HepG2 (cell line): ENCODE results near the gene QDPR. TPM values are rescaled to one million over a fixed set of nuclear protein-coding genes. Genes with fewer than 3 reads are reported as not detected.
A peak's percentile ranks its signal among the peaks of the same experiment; 100 is the strongest.

Experiments used
- CENPT ChIP-seq: sonication (generic); formaldehyde crosslinking; IDR thresholded peaks from 2 replicates; pipeline ENCODE4 v1.8.0; 2022; ENCODE audit warnings: low read depth, mild to moderate bottlenecking, moderate library complexity, missing genetic modification reagents
- DPF2 ChIP-seq: sonication (generic); formaldehyde crosslinking; IDR thresholded peaks from 2 replicates; pipeline ENCODE4 v1.4.0; 2020; ENCODE audit warnings: mild to moderate bottlenecking, low read depth, missing genetic modification reagents, borderline replicate concordance
- KAT2B ChIP-seq: fragments of 150-350 bp; IDR thresholded peaks from 2 replicates; pipeline ENCODE4 v1.6.1; 2014; ENCODE audit warnings: low read depth, low read length, borderline replicate concordance
- LRRFIP1 ChIP-seq: sonication (generic); formaldehyde crosslinking; conservative IDR thresholded peaks from 2 replicates; pipeline ENCODE4 v1.4.0; 2020; ENCODE audit warnings: missing genetic modification reagents
- NCOA5 ChIP-seq: sonication (generic); formaldehyde crosslinking; IDR thresholded peaks from 2 replicates; pipeline ENCODE4 v1.4.0; 2020; ENCODE audit warnings: missing genetic modification reagents
- NFAT5 ChIP-seq: sonication (generic); formaldehyde crosslinking; IDR thresholded peaks from 2 replicates; pipeline ENCODE4 v1.4.0; 2020; ENCODE audit warnings: missing genetic modification reagents
- PHB2 ChIP-seq: fragments of 450-650 bp; IDR thresholded peaks from 2 replicates; pipeline ENCODE4 v1.6.1; 2018; ENCODE audit not compliant: partially characterized antibody
- POLR2AphosphoS2 ChIP-seq: IDR thresholded peaks from 2 replicates; pipeline ENCODE4 v1.6.1; 2011; ENCODE audit warnings: low read depth, low read length, improper control_type of control experiment
- POLR2AphosphoS5 ChIP-seq: IDR thresholded peaks from 2 replicates; pipeline ENCODE4 v1.6.1; 2012; ENCODE audit warnings: low read depth, low read length
- SOX6 ChIP-seq, 2 experiments: fragments of 450-650 bp in 1 of 2; sonication (generic) in 1 of 2; formaldehyde crosslinking in 1 of 2; IDR thresholded peaks; 2 replicates each; pipeline versions ENCODE4 v1.4.0 to v1.6.1; 2017 to 2020; ENCODE audit warnings: antibody characterized with exemption in 1 of 2, mild to moderate bottlenecking in 1 of 2, missing genetic modification reagents in 1 of 2
- TERF1 ChIP-seq: sonication (generic); formaldehyde crosslinking; IDR thresholded peaks from 2 replicates; pipeline ENCODE4 v1.8.0; 2022; ENCODE audit warnings: mild to moderate bottlenecking, missing genetic modification reagents, moderate library complexity
- THRA ChIP-seq: sonication (generic); formaldehyde crosslinking; IDR thresholded peaks from 2 replicates; pipeline ENCODE4 v1.4.0; 2020; ENCODE audit warnings: missing genetic modification reagents, borderline replicate concordance
- ZBTB14 ChIP-seq: sonication (generic); formaldehyde crosslinking; IDR thresholded peaks from 2 replicates; pipeline ENCODE4 v1.4.0; 2020; ENCODE audit warnings: missing genetic modification reagents
- ZFYVE20 ChIP-seq: sonication (generic); formaldehyde crosslinking; IDR thresholded peaks from 2 replicates; pipeline ENCODE4 v1.8.0; 2023; ENCODE audit warnings: low read depth, mild to moderate bottlenecking, moderate library complexity, missing genetic modification reagents, borderline replicate concordance
- ZNF121 ChIP-seq: sonication (generic); formaldehyde crosslinking; IDR thresholded peaks from 2 replicates; pipeline ENCODE4 v1.5.0; 2020; ENCODE audit warnings: mild to moderate bottlenecking, missing genetic modification reagents
- polyA plus RNA-seq, 8 experiments: library from polyadenylated mRNA; depleted of rRNA in 3 of 8; stranded (reverse) in 7 of 8; unstranded in 1 of 8; fragments of >200 nt; fragmentation: Illumina TruSeq in 4 of 8; extraction: Trizol in 4 of 8; gene quantifications; 2 replicates each; pipeline versions ENCODE4 v1.2.1 to v1.2.3, GENCODE V29; 2011 to 2016; ENCODE audit warnings: low read depth in 4 of 8, missing spikeins in 1 of 8, mixed read lengths in 1 of 8; ENCODE audit not compliant: insufficient read depth in 1 of 8
- total RNA-seq, 5 experiments: library from RNA; depleted of rRNA; stranded (reverse); fragments of >200 nt; fragmentation: Illumina TruSeq; extraction: Trizol; gene quantifications; 2 replicates each; pipeline ENCODE4 v1.2.3, GENCODE V29; 2016; ENCODE audit warnings: low read depth in 1 of 5

Gene QDPR
- total and polyA plus RNA-seq, 2 of the 13 experiments (the other 11 are each of a cell fraction or from before 2014, with no cell fraction given), result 9.9 to 95.5 TPM

- TF ChIP-seq THRA, result peak; percentile 69; the same call in 1 of the 2 replicates
- TF ChIP-seq ZNF121 (CRISPR knock-in tag), result peak; percentile 67; the same call in 1 of the 2 replicates
- no peak for TF ChIP-seq CENPT
- no peak for TF ChIP-seq POLR2AphosphoS2
- peak; percentile 31; the same call in 1 of the 2 replicates for TF ChIP-seq KAT2B
- TF ChIP-seq ZBTB14 (CRISPR knock-in tag), result no peak
- no peak for TF ChIP-seq SOX6 (IDR thresholded peaks at IDR 0.05)
- peak; percentile 40; the same call in 1 of the 2 replicates for TF ChIP-seq SOX6 (CRISPR knock-in tag; IDR thresholded peaks at IDR 0.05)
- no peak for TF ChIP-seq NFAT5 (CRISPR knock-in tag)
- TF ChIP-seq LRRFIP1 (CRISPR knock-in tag), result no peak
- TF ChIP-seq ZFYVE20 (CRISPR knock-in tag), result no peak
- no peak for TF ChIP-seq NCOA5 (CRISPR knock-in tag)
- no peak for TF ChIP-seq PHB2
- no peak for TF ChIP-seq TERF1 (CRISPR knock-in tag)
- no peak for TF ChIP-seq POLR2AphosphoS5
- 0 out of 2 replicates have a peak, but pooled peaks have one; percentile 49 for TF ChIP-seq DPF2
Observed at GRCh38 chr4:17515445-17516407, 3.8 kb upstream of the QDPR start (continued).
